T-helper 9 cell (primary cell): ENCODE measurements around the gene PRKCA.
"Not testable (repeated sequence)": the region's sequence is repeated elsewhere in the genome, so short reads cannot be mapped to it uniquely, and the experiment has no call there.

Source experiments
- DNase-seq: peaks from one replicate; pipeline ENCODE4 v3.0.0-alpha.2; 2020

PRKCA gene

DNA sequence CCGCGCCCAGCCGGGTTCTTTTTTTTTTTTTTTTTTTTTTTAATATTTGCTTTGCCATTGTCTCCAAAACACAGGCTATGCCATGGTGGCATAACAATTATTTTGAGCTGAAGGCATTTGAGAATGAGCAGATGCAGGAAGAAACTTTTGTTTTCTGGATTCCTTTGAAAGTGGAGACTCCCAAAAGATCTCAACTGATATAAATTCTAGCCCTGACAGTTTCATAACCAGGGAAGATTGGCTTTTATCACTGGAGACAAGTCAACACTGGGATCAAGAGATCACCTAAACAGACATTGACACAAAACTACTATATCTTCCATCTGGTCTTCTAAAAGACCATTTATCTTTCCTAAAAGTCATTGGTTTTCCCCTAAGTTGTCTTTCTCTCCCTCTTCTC lies 10.1 kb upstream of the PRKCA start:
- no peak for DNase-seq

- DNase-seq: no peak
These were observed 6.1 kb upstream of the PRKCA start for GRCh38 chr17:66296289-66296725.

GRCh38 chr17:66297443-66297842 lies 5.0 kb upstream of the PRKCA start:
- not testable (repeated sequence) for DNase-seq

- no peak for DNase-seq
These were observed 2.7 kb upstream of the PRKCA start for GRCh38 chr17:66299711-66300110.

DNA sequence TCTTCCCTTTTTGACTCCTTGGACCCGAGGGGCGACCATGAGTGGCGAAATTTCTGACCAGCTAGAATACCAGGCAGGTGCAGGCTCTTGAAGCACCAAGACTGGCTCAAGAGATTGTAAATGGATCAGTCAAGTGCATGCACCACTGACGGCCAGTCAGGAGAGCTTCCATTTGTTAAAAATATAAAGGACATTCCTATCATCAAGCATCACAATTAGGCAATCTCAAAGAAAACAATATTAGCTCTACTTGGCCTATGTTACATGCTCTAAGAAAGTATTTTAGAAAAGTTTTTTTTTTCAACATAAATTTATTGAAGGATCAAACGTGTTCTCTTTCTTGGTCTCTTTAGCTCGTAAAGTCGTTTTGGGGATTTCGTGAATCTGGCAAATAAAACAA lies 1.5 kb upstream of the PRKCA start:
- DNase-seq: no peak

GRCh38 chr17:66301367-66301863 lies 998 bp upstream of the PRKCA start:
- no peak for DNase-seq

DNA sequence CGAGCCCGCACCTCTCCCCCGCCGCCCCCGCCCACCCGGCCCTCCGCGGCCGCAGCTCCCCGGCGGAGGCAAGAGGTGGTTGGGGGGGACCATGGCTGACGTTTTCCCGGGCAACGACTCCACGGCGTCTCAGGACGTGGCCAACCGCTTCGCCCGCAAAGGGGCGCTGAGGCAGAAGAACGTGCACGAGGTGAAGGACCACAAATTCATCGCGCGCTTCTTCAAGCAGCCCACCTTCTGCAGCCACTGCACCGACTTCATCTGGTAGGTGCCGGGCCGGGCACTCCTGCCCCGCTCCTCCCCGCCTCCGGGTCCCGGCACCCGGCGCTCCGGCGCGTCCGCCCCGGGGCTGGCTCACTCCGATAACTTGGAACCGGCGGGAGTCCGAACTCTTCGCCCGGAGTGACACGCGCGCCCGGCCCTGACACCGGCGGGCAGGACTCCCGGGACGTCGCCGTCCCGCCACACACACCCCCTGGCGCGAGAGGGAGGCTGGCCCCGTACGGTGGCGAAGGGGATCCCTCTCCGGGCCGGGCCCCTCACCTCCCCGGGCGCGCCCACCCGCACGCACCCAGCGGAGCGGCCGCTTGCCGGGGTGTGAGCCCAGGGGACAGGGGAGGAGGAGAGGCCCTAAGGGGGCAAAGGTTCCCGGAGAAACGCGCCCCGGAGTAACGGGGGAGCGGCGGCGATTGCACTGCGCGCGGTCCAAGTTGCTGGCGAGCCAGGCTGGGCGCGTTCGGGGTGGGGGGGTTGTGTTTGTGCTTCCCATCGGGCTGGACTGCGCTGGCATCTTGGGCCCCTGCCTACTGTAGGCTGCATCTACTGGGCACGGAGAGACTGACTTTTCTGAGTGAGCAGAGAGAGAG lies 581 bp downstream of the PRKCA start:
- DNase-seq: peak; percentile 40

DNA sequence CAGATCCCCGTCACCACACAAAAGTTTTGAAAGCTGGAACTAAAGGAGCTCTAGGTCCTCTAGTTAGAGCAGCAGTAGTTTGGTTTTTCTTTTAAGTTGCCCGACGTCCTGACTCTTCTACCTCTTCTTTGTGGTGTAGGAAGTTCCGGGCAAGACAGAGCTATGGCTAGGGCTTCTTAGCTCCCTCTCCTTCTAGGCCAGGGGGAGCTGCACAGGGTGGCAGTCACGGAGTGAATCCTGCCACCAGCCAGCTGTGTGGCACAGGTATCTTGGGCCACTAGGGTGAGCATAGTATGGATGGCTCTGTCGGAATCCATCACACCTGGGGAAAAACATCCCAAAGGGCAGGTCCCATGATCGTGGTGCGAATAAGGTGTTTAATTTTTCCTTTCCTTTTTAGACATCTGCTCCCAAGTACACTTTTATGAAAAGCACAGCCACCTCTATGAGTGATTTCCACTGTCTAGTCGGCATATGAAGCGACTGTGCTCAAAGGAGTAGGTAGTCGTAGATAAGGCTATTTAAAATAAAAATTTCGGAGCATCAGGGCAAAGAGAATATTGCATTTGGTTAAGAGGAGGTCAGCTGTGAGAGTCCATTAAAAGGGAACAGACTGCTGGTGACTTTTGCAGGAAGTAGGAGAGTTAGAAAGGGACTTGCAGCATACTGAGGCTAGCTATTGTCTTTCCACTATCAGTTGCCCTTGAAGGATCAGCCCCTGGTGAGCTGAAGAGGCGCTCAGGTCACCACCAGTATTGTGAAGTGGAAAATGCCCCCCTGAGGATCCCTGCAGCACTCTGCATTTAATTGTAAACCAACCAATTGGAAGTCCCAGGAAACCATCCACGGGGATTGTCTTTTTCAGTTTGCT lies 2.1 kb downstream of the PRKCA start:
- DNase-seq: peak; percentile 11

GRCh38 chr17:66306446-66306845 lies 4.0 kb downstream of the PRKCA start:
- no peak for DNase-seq

- DNase-seq: no peak
These were observed 4.8 kb downstream of the PRKCA start for GRCh38 chr17:66307257-66307656.

GRCh38 chr17:66308856-66309255 lies 6.4 kb downstream of the PRKCA start:
- DNase-seq: no peak

- no peak for DNase-seq
These were observed 7.4 kb downstream of the PRKCA start for GRCh38 chr17:66309793-66310192.

- DNase-seq: no peak
These were observed 8.2 kb downstream of the PRKCA start for GRCh38 chr17:66310528-66311148.

GRCh38 chr17:66312912-66313311 lies 10.5 kb downstream of the PRKCA start:
- DNase-seq: no peak

- no peak for DNase-seq
These were observed 10.9 kb downstream of the PRKCA start for GRCh38 chr17:66313325-66313724.

DNA sequence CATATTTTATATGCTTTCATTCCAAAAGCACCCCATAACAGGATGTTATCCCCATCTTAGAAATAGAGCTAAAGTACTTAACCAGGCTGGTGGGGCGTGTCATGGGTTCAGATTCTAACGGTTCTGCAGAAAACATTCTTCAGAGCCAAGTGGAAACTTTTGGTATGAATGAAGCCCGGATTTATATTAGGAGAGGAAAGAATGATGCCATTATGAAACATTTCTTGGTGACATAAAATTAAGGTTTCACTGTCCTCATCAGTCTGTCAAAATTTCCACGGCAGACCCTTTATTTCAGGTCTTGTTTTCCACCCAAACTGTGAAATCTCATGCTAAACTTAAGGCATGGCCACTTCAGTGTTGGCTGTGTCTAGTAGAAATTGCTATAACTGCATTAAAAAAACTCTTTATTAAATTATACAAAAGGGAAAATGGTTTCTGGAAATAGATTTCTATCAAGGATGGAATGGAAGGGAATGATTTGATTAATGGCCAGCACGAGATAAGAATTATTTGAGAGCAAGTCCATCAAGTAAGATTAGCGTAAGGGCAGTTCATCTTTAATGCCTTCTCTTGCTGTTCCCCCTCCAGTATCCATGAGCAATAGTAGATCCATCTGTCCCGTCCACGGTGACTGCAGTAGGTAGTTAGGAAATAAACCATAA lies 11.7 kb downstream of the PRKCA start:
- DNase-seq: no peak

DNA sequence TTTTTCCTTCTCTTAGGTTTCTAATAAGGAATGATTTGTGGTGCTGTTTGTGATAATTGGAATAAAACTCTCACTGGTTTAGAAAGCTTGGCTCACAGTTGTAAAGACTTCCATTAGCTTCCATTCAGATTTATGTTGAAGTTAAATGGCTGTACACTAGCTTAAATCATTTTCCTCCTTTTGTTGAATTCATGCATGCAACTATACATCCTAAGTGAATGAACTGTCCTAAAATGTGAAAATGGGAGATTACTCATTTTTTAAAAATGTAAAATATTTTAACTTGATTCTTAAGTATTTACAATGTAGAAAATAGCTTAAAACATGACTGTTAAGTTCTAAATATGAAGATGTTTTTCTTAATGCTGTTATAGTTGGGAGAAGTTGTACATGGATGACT lies 15.2 kb downstream of the PRKCA start:
- no peak for DNase-seq

- DNase-seq: no peak
These were observed 16.8 kb downstream of the PRKCA start for GRCh38 chr17:66319226-66319625.

DNA sequence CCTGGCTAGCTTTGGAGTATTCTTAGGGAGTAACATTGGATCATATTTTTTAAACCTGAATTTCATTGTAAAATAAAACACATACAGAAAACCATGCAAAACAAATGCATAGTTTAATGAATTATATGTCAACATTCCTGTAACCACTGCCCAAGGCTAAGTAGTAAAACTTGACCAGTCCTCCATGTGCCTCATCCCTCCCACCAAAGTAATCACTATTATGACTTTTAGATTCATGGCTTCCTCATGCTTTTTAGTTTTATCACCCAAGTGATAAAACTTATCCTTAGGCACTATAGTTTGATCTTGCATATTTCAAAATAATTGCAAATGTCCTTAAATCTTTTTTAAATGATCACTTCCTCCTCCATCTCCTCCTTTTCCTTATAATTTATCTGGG lies 20.4 kb downstream of the PRKCA start:
- DNase-seq: no peak

GRCh38 chr17:66324381-66325004 lies 22.1 kb downstream of the PRKCA start:
- DNase-seq: not testable (repeated sequence)

DNA sequence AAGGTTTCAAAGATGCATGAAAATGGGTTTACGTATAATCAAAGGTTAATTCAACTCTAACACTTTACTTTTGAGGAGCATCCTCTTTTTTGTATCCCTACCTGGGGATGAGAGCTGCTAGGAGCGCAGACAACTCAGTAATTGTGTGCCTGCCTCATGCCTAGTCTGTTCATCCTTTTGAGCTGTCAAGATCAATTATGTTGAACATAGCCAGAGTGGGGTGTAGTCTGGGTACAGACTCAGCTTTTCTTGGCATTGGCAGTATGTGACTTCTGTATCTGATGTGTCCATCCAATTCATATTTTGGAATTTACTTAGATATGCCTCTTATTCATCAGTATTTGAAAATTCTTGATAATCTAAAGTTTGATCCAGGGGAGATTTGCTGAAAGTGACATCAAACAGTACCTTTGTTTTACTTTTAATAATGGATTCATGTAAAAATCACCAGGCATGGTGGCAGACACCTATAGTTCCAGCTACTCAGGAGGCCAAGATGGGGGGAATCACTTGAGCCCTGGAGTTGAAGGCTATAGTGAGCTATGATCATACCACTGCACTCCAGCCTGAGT lies 24.1 kb downstream of the PRKCA start:
- no peak for DNase-seq

GRCh38 chr17:66330646-66331037 lies 28.2 kb downstream of the PRKCA start:
- DNase-seq: no peak
